Mesendoderm (in vitro differentiated cells): ENCODE measurements around the gene SLC43A2.

Experiments used
- DNase-seq: peaks from one replicate; pipeline ENCODE4 v3.0.0; 2013
- H2AK5ac ChIP-seq: 2 replicates; pipeline ENCODE4 v1.6.1; 2013; ENCODE audit warnings: low read length, inconsistent platforms
- H2BK120ac ChIP-seq: 2 replicates; pipeline ENCODE4 v1.6.1; 2013; ENCODE audit warnings: low read depth, mild to moderate bottlenecking, low read length, moderate library complexity, mixed read lengths
- H2BK15ac ChIP-seq: replicated peaks from 2 replicates; pipeline ENCODE4 v1.6.1; 2013; ENCODE audit warnings: low read depth, mild to moderate bottlenecking, moderate library complexity
- H2BK5ac ChIP-seq: 2 replicates; pipeline ENCODE4 v1.6.1; 2013; ENCODE audit warnings: low read length, inconsistent platforms
- H3K18ac ChIP-seq: 2 replicates; pipeline ENCODE4 v1.6.1; 2013; ENCODE audit warnings: mild to moderate bottlenecking, low read length, mixed read lengths
- H3K23ac ChIP-seq: one replicate; pipeline ENCODE4 v1.6.1; 2013; ENCODE audit warnings: low read length
- H3K27ac ChIP-seq: 2 replicates; pipeline ENCODE4 v1.5.1; 2013; ENCODE audit warnings: low read depth, mild to moderate bottlenecking, inconsistent platforms, low read length, moderate library complexity
- H3K27me3 ChIP-seq: 2 replicates; pipeline ENCODE4 v1.6.1; 2013; ENCODE audit warnings: low read length, control low read depth, mild to moderate bottlenecking, inconsistent platforms; ENCODE audit not compliant: insufficient read depth, poor library complexity
- H3K36me3 ChIP-seq: 2 replicates; pipeline ENCODE4 v1.6.1; 2013; ENCODE audit warnings: low read length, inconsistent platforms; ENCODE audit not compliant: control insufficient read depth, insufficient read depth
- H3K4ac ChIP-seq: one replicate; pipeline ENCODE4 v1.6.1; 2013; ENCODE audit warnings: low read depth, mild to moderate bottlenecking, low read length, moderate library complexity
- H3K4me1 ChIP-seq: 2 replicates; pipeline ENCODE4 v1.6.1; 2013; ENCODE audit warnings: low read depth, low read length, inconsistent platforms; ENCODE audit not compliant: control insufficient read depth
- H3K4me2 ChIP-seq: 2 replicates; pipeline ENCODE4 v1.6.1; 2013; ENCODE audit warnings: low read length
- H3K4me3 ChIP-seq: 2 replicates; pipeline ENCODE4 v1.5.1; 2013; ENCODE audit warnings: mild to moderate bottlenecking, low read length
- H3K56ac ChIP-seq: one replicate; pipeline ENCODE4 v1.6.1; 2013; ENCODE audit warnings: low read length
- H3K79me1 ChIP-seq: 2 replicates; pipeline ENCODE4 v1.6.1; 2013; ENCODE audit warnings: low read length, inconsistent platforms
- H3K79me2 ChIP-seq: 2 replicates; pipeline ENCODE4 v1.6.1; 2013; ENCODE audit warnings: mild to moderate bottlenecking, low read length; ENCODE audit not compliant: control insufficient read depth, insufficient read depth
- H3K9ac ChIP-seq: 2 replicates; pipeline ENCODE4 v1.6.1; 2013; ENCODE audit warnings: low read length, inconsistent platforms
- H4K5ac ChIP-seq: one replicate; pipeline ENCODE4 v1.6.1; 2013; ENCODE audit warnings: low read length
- H4K8ac ChIP-seq: one replicate; pipeline ENCODE4 v1.6.1; 2013; ENCODE audit warnings: low read depth, mild to moderate bottlenecking, control low read depth, low read length, moderate library complexity
- WGBS: extraction: QIAGEN DNeasy Blood & Tissue Kit; methylation state at CpG from one replicate; pipeline ENCODE4 v1.1.7; 2013; ENCODE audit warnings: low lambda C conversion rate, missing lambda C conversion rate; ENCODE audit not compliant: insufficient coverage; ENCODE audit errors: extremely low coverage; 5-methylcytosine and 5-hydroxymethylcytosine counted together

The SLC43A2 gene

DNA sequence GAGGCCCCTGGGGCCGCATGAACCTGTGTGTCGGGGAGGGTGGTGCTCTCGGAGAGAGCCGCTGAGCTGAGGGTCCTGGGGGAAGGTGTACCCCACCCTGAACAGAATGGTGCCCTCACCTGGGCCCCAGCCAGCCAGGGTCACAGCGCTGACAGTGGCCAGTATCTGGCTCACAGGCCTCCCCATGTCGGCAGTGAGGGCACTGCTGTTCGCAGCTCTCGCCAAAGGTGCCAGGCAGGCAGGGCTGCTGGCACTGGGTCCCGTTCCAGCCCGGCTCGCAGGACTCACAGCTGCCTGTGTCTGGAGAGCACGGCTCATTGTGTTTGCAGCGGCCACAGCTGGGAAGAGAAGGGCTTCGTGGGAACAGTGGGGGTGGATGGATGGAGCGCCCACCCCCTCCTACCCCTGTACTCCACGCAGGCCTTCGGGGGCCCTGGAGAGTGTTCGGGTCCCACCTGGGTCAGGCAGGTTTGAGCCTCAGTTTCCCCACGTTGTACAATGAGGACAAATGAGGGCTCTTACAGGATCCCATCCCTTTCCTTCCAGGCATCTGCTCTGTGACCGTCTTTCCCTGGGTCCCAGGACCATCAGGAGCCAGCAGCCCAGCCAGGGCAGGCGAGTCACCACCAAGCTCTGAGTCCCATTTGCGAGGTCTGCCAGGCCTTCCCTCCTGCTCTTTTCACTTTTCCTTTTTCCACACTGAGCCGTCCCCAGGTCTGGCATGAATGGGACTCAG, 11.9 kb upstream of the SLC43A2 start:
- Histone ChIP-seq H4K5ac (no peak overlapping the region), H3K79me1 (no peaks in the 10 kb centered on the region), H2BK5ac (no peak overlapping the region), H2BK15ac (no peak overlapping the region), H3K18ac (no peak overlapping the region), H3K4me2 (no peak overlapping the region), H3K4ac (no peak overlapping the region), H2BK120ac (no peak overlapping the region), H3K79me2 (no peaks in the 10 kb centered on the region), H3K9ac (no peak overlapping the region), H2AK5ac (no peak overlapping the region), H3K23ac (no peak overlapping the region), H3K27ac (no peak overlapping the region), H3K4me1 (peaks cover 6% of the 10 kb centered on the region), H4K8ac (no peak overlapping the region), H3K56ac (peak overlapping the region; percentile 15), H3K4me3 (no peak overlapping the region), H3K27me3 (no peaks in the 10 kb centered on the region), H3K36me3 (no peaks in the 10 kb centered on the region)
- no CpG with 5 or more reads among the region's 23 CpGs for WGBS
- DNase-seq, result no peak

DNA sequence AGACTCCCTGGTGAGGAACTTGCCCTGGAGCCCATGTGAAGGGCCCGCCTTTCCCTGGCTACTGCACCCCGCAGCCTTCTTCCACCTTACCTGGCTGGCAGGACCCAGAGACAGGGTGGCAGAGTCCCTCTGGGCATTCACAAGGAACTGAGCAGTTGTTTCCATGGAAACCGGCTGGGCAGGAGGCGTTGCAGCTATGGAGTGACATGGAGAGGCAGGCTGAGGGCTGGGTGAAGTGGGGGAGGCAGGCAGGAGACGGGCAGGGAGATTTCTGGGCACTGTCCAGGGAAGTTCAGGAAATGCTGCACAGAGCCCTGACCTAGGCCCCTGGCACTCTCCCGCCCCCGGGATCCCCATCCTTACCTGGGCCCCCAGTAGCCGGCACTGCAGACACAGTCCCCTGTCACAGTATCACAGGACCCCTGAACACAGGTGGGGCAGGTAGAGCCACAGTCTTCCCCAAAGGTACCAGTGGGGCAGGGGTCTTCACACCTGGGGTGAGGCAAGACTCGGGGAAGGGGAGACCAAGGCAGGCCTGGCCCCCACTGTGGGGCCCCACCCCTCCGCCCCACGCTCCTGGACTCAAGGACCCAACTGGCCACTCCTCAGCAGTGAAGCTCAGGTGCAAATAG, 11.0 kb upstream of the SLC43A2 start:
- no peak overlapping the region for H4K8ac ChIP-seq

DNA sequence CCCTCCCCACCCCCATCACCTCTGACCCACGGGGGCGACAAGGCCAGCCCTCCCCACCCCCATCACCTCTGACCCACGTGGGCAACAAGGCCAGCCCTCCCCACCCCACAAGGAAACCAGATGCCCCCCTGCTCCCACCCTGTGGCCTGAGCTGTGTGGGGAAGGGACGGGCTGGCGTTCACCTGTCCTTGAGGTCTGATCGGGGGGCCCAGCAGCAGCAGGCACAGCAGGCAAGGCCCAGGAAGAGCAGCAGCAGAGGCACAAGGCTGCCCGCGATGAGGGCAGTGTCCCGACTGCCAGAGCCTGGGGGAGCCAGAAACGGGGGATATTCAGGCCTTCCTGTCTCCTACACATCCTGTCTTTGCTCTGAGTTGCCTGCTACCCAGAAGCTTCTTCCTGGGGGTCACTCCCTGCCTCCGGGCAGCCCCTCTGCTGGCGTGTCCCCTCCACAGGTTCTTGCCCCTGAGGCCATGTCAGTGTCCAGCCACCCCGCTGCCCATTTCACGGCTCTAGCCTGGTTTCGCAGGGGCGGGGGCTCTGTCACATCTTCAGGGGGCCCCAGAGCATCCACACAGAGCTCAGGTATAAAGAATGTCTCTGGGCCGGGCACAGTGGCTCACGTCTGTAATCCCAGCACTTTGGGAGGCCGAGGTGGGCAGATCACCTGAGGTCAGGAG, 10.1 kb upstream of the SLC43A2 start:
- no CpG with 5 or more reads among the region's 19 CpGs for WGBS
- Histone ChIP-seq H3K4me1 (no peaks in the 10 kb centered on the region), H3K4me2 (no peak overlapping the region), H3K4ac (no peak overlapping the region), H3K4me3 (no peak overlapping the region), H3K18ac (no peak overlapping the region), H4K8ac (no peak overlapping the region), H4K5ac (no peak overlapping the region), H3K56ac (peak overlapping the region; percentile 37), H2AK5ac (no peak overlapping the region), H3K27ac (no peak overlapping the region), H3K27me3 (no peaks in the 10 kb centered on the region), H3K79me1 (no peaks in the 10 kb centered on the region), H3K9ac (no peak overlapping the region), H2BK15ac (no peak overlapping the region), H3K23ac (no peak overlapping the region), H2BK120ac (no peak overlapping the region), H2BK5ac (no peak overlapping the region), H3K79me2 (no peaks in the 10 kb centered on the region), H3K36me3 (no peaks in the 10 kb centered on the region)
- DNase-seq, result no peak

More for the DNA sequence above, 11.0 kb upstream of the SLC43A2 start:
- Histone ChIP-seq H3K79me2 (no peaks in the 10 kb centered on the region), H3K36me3 (no peaks in the 10 kb centered on the region), H2BK120ac (no peak overlapping the region), H3K27ac (no peak overlapping the region), H2AK5ac (no peak overlapping the region), H3K4me3 (no peak overlapping the region), H3K4me2 (no peak overlapping the region), H3K79me1 (no peaks in the 10 kb centered on the region), H3K4ac (no peak overlapping the region), H3K27me3 (no peaks in the 10 kb centered on the region), H3K23ac (no peak overlapping the region), H3K4me1 (peaks cover 2% of the 10 kb centered on the region), H3K56ac (no peak overlapping the region), H3K9ac (no peak overlapping the region), H3K18ac (no peak overlapping the region), H2BK5ac (no peak overlapping the region), H4K5ac (no peak overlapping the region), H2BK15ac (no peak overlapping the region)
- peak; percentile 52 for DNase-seq
- no CpG with 5 or more reads among the region's 11 CpGs for WGBS

DNA sequence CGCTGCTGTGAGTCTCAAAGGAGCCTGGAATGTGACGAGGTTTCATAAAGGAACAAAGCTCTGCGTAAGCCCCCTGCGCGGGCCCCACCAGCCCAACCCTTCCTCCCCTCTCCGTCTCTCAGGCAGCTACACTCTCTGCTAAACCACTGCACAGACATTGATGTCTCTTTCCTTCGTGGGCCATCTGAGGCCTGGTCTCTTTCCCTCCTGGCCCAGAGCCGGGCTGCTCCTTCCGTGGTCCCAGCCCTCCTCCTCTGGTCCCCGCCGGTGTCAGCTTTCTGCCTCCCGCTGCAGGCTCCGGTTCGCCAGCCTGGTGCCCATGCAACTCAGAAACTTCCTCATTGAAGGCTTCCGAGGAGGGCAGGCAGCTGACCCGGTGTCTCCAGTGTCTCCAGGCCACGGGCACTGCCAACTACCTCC, 9.5 kb upstream of the SLC43A2 start:
- H3K27me3 ChIP-seq, result no peaks in the 10 kb centered on the region
- no peak overlapping the region for H2BK5ac ChIP-seq
- H3K4me1 ChIP-seq, result no peaks in the 10 kb centered on the region
- no peak for DNase-seq
- H3K27ac ChIP-seq, result no peak overlapping the region
- H3K4me2 ChIP-seq, result no peak overlapping the region
- H3K36me3 ChIP-seq, result no peaks in the 10 kb centered on the region
- H3K18ac ChIP-seq, result no peak overlapping the region
- no peak overlapping the region for H2AK5ac ChIP-seq
- WGBS, result no CpG with 5 or more reads among the region's 17 CpGs
- H3K4ac ChIP-seq, result no peak overlapping the region
- no peak overlapping the region for H4K5ac ChIP-seq
- H3K56ac ChIP-seq, result no peak overlapping the region
- H3K79me1 ChIP-seq, result no peaks in the 10 kb centered on the region
- H3K23ac ChIP-seq, result no peak overlapping the region
- no peak overlapping the region for H3K9ac ChIP-seq
- no peak overlapping the region for H2BK15ac ChIP-seq
- H4K8ac ChIP-seq, result no peak overlapping the region
- H3K79me2 ChIP-seq, result no peaks in the 10 kb centered on the region
- no peak overlapping the region for H3K4me3 ChIP-seq
- H2BK120ac ChIP-seq, result no peak overlapping the region

DNA sequence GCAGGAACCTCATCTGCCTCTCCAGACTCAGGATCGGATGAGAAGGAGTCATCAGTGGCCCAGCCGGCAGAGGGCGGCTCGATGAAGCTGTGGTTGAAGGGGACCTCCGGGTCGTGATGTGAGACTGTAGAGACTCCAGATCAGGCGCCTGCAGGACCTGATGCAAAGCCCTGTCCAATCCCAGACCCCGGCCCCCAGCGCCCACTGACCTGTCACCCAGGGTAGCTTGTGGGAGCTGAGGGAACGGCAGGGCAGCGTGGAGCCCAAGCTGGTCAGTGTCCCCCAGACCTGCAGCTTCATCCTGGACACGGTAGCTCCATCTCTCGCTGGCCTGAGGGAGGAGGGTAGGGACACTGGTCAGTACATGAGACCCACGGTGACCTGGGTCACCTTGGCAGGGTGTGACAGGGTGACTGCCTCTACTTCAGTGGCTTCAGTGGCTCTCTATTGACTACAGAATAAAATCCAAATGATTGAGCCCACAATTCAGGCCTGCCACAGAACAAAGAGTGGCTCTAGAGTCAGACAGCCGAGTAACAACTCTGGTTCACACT, 8.2 kb upstream of the SLC43A2 start:
- H3K9ac ChIP-seq, result no peak overlapping the region
- H3K27me3 ChIP-seq, result no peaks in the 10 kb centered on the region
- no peak overlapping the region for H2BK120ac ChIP-seq
- no peak overlapping the region for H3K18ac ChIP-seq
- no peak overlapping the region for H2BK15ac ChIP-seq
- no peak overlapping the region for H3K27ac ChIP-seq
- no peaks in the 10 kb centered on the region for H3K79me2 ChIP-seq
- H3K79me1 ChIP-seq, result no peaks in the 10 kb centered on the region
- no peak overlapping the region for H3K4ac ChIP-seq
- H3K4me3 ChIP-seq, result no peak overlapping the region
- no peak overlapping the region for H3K4me2 ChIP-seq
- no peaks in the 10 kb centered on the region for H3K4me1 ChIP-seq
- H2BK5ac ChIP-seq, result no peak overlapping the region
- no peak overlapping the region for H3K56ac ChIP-seq
- H3K36me3 ChIP-seq, result no peaks in the 10 kb centered on the region
- H4K5ac ChIP-seq, result no peak overlapping the region
- no peak for DNase-seq
- no peak overlapping the region for H2AK5ac ChIP-seq
- no peak overlapping the region for H4K8ac ChIP-seq
- whole genome bisulfite sequencing, result no CpG with 5 or more reads among the region's 15 CpGs
- H3K23ac ChIP-seq, result no peak overlapping the region
